ENCODE measurements around the gene CWC25.
"Not testable (repeated sequence)": the region's sequence is repeated elsewhere in the genome, so short reads cannot be mapped to it uniquely, and the experiment has no call there.

Gene CWC25

DNA sequence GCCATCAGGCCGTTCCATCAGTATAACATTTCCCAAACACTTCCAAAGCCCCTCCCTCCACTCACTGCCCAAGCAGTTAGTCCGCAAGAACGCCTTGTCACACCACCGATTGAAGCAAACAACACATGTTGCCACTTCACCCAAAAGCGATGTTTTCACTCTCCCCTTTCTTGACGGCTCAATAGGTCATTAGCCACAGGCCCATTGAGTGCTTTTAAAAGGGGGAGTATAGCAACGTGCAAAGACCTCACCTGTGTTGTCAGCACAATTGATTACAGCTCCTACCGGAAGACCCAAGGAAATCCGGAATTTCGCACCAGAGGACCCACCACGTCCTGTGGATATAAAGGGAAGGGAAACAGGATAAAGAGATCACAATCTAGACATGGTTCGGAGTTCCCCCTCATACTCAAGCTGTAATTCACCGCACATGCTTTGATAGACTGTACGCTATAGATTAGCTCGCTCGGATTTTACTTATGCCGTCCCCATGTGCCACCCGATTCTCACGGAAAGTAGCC lies 27.7 kb upstream of the CWC25 start:
- peak in 1 of 5 donors; percentile 30 for DNase-seq

DNA sequence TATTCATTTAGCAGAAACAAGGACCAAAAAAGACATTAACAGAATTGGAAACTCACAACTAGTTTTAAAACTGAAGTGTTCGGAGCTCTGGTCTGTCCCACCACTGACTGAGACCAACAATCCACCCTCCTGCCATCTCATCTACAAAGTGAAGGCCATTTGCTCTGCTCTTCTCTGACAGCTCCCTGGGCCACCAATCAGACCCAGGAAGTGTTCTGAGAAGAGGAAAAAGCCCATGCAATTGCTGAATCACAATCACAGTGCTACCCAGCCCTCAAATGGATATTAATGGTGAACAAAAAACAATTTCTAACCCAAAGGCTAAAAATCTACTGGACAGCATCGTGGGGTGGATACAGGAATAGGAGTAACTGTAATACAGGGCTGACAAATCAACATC lies 26.3 kb upstream of the CWC25 start:
- no peak for DNase-seq

DNA sequence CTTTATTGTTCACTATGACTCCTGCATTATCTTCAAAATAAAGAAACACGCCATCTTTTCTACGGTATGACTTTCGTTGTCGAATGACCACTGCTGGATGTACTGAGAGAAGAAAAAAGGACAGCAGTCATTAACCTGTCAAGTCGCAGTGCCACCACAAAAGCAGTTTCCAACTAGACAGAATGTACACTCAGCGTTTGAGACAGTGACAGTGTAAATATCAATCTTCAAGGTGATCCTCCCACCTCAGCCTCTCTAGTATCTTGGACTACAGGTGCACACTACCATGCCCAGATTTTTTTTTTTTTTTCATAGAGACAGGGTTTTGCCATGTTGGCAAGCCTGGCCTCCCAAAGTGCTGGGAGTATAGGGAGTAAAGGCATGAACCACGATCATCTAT lies 25.3 kb upstream of the CWC25 start:
- DNase-seq = no peak

DNA sequence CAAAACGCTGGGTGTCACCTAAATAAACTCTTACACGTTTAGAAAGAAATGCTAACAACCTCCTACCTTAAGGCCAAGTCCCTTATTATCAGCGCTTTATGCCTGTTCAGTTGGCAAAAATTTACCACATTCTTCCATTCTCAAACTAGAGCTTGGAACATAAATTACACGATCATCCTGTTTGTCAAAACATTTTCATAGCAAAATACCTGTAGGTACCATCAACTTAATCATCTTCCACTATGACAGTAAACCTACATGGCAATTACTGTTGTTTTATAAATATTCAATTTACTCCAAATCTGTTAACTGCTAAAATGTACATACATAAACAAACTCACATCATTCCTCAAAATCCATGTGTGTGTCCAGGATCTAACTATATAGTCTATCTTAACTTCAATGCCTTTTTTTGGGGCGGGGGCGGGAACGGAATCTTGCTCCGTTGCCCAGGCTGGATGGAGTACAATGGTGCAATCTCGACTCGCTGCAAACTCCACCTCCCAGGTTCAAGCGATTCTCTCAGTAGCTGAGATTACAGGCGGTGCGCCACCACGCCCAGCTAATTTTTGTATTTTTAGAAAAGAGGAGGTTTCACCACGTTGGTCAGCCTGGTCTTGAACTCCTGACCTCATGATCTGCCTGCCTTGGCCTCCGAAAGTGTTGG lies 24.0 kb upstream of the CWC25 start:
- DNase-seq = no peak

DNA sequence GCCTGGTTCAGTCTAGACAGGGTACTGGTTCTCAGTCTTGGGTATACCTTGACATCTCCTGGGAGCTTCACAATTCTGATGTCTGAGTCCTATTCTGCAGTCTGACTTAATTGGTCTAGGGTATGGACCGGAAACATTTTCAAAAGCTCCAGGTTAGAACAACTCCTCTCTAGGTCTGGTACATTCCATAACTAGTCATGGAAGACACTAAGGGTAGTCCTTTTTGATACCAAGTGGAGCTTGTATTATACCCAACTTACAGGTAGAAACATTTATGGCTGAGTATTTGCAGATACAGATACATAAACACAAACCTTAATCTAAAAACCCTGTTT lies 23.4 kb upstream of the CWC25 start:
- no peak for DNase-seq

DNA sequence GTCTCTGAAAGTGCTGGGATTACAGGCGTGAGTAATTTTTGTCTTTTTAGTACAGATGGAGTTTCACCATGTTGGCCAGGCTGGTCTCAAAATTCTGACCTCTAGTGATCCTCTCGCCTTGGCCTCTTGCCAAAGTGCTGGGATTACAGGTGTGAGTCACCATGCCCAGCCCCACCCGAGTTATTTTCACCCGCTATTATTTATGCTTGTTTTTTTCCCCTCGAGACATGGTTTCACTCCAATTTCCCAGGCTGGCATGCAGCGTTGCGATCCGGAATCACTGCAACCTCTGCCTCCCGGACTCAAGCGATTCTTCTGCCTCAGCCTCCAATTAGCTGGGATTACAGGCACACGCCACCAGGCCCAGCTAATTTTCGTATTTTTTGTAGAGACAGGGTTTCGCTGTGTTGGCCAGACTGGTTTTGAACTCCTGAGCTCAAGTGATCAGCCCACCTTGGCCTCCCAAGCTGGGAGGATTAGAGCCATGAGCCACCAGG lies 19.2 kb upstream of the CWC25 start:
- no peak for DNase-seq

DNA sequence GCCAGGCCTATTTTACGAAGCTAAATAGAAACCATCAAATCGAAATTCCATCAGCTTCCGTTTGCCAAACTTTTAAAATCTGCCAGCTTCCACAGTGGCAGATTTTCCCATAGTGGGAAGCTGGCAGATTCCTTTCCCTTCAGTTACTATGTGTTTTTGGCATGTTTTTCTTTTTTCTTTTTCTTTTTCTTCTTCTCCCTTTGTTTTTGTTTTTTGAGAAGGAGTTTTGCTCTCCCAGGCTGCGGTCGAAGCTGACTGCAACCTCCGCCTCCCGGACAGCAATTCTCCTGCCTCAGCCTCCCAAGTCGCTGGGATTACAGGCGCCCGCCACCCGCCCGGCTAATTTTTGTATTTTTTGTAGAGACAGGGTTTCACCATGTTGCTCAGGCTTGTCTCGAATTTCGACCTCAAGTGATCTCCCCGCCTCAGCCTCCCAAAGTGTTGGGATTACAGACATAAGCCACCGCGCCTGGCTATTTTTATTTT lies 684 bp upstream of the CWC25 start:
- DNase-seq = no peak

DNA sequence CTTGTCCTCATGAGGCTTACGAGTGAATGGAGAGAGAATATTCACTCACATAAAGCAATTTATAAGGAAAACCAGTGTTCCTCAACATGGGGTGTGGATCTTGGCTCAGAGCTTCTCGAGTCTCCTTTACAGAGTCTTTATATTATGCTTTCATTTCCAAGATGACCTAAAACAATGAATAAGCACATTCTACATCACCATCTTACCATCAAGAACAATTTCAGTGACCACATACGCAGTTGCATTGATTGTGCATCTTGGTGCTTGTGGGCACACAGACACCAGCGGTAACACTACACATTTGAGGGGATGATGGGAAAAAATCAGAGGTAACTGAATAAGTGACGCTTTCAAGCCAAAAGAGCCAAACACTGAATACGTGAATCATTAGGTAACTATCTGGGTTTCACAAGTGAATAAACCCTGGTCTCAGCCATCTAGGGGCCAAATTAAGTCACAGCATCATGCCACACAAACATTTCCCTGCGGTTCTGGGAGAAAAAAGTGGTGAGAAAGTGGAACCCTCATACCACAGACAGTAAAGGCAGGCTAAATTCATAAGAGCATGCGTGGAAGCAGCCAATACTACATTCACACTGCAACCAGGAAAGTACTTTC lies 9.4 kb downstream of the CWC25 start:
- peak in 1 of 5 donors; percentile 19 for DNase-seq

DNA sequence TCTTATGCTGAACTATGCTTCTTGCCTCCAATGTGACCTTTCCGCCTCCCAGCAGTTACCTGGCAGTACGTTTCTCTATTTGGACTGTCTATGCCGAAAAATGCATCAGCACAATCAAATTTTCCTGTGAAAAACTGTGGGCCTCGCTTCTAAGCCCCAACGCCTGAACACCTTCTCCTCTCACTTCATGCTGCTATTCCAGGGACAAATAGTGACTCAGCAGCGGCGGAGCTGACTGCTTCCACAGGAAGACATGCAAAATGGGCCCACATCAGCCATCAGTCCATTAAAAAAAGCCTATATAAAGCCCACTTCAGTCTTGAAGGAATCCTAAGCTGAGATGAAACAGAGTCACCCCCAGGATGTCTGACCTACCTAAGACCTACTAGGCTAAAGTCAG lies 15.3 kb downstream of the CWC25 start:
- no peak for DNase-seq

DNA sequence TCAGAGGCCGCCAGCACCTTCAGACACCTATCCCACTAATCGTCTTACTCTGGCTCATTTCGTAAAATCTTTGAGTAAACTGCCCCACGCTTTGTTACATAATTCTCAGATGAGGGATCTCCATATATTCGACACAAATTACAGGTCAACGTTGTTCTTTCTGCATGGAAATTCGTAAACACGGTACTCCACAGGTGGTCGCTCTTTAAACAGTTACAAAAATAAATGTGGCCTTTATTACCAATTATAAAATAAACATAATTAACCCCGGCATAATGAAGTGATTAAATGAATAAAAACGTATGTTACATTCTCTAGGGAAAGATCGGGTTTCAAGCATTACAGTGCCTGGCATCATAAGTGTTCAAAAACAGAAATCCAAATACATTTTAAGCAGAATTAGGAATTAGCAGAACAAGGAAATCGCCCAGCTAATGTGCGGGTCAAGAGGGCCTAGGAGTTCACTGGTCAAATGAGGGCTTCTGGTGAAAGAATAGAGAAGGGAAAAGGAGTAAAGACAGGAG lies 24.8 kb downstream of the CWC25 start:
- no peak for DNase-seq

DNA sequence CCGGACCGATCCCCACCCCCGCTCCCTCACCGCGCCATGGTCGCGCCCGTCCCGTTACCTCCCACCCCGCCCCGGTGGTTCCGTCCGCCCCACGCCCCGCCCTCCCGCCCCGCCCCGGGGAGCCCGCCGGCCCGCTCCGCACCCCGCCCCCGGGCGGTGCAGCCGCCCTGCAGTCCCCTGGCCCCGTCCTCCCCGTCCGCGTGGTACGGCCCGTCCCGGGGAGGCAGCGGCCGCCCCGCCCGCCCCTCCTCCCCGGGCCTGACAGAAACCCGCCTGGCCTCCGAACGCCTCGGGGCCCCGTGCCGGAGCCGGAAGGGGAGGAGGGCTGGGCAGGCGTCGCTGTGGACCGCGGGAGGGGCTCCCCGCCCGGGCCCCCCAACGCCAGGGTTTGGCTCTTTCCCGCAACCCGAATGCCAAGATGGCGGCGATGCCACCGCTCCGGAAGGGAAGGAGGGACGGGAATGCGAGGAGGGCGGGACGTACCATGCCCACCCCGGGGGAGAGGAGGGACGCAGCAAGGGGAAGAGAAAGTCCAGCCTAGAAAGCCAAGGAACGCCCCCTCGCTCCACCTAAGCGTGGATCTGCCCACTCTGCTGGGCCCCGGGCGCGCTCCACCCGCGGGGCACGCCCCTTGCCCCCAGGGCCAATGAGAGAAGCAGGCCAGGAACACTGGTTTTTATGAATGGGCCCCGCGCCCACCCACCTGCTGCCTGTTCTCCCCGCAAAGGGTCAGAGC lies 25.5 kb downstream of the CWC25 start, which contains the start of gene PIP4K2B:
PIP4K2B (minus strand) TSS at position 56 of the 736 bp plus-strand sequence. CDS start 132 bp downstream, outside the sequence.
- DNase-seq = peak; percentile 72 to 94 (median 75)

DNA sequence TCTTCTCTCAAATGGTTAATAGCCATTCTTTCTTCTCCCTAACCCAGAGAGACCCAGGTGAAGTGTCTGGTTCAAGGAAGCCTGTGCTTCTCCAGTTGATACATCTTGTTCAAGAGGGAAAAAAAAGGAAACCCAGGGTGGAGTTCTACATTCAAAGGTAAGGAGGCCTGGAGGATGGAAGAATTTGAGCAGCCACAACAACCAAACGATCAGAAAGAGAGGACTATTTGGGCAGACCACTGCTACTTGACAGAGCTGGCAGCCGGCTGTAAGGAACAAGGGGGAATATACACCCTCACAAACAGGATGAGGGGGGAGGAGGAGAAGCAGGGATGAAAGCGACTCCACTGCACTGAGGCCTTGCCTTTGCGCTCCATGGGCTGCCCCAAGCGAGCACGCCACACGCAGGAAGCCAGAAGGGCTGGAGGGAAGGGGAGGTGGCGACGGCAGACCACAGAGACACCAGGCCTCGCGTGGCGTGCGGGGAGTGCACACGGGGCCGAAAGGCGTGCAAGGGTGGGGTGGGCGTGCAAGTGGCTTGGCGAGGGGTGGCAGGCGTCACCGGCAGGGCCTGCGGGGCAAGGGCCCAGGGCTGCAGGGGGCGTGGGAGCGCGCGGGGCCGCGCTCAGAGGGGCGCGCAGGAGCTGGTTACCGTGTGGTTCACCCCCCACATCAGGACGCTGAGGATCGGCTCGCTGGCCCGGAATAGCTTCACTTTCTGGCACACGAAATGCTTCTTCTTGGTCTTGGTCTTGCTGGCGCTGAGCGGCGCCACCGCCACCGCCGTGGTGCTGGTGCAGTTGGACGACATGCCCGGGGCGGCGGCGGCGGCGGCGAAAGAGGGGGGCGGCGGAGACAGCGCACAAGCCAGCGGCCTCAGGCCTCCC lies 26.3 kb downstream of the CWC25 start:
- peak in 4 of 5 donors; percentile 32 to 73 (median 43) for DNase-seq

DNA sequence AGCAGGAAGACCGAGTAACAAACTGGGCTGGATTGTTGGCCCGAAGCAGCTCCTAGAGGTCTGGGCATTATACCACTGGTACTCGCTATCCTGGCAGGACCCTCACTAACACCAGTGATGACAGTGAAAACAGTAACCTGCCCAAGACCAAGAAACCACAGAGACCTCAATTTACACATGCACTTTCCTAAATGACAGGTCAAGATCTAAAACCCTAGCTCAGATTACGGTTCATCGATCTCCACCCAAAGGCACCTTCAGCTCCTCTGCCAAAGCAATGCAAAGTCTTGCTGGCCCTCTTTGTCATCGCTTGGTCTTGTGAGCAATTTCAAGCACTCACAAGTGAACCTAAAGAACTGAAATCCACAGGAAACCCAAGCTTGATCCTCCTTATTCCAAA lies 27.3 kb downstream of the CWC25 start:
- DNase-seq = no peak

DNA sequence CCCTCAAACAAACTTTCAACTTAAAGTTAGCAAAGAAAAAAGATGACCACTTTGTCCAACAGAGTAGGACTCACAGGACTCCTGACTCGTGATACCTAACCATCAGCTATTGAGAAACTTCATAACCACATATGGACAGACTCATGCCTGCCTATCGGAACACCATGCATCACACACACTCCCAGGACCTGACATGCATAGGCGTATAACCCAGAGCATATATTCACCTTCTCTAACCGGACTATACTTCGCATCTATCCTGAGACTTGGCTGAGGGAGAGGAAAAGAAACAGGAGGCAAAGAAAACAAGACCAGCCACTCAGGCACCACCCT lies 28.0 kb downstream of the CWC25 start:
- no peak for DNase-seq

DNA sequence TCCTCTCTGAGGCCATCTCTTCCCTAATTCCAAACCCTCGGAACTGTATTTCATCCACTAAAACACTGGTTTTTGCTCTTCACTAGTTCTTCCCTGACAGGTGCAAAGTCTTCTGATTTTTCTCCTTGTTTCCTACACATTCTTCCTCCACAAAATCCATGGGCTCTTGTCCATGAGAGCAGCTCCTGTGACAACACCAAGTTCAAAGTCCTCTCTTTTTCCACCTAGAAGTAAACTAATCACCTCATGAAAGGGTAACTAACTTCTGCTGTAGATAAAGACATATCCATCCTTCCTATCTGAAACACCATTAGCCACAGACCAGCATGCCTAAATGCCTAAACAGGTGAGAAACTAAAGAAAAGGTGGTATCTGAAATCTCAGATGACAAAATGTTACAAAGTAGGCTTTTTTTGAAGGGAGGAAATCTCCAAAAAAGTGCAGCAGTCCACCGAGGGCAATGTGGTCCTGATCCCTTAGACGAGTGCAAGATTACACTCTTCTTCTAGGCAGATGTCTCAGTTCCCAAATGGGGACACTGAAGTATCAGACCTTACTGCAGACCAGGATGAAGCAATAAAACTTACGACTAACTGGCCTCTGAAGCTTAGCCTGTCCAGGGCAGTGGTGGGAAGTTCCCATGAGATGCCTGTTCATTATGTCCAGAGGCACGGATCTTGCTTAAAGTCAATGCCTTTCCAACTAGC lies 28.5 kb downstream of the CWC25 start:
- no peak for DNase-seq

DNA sequence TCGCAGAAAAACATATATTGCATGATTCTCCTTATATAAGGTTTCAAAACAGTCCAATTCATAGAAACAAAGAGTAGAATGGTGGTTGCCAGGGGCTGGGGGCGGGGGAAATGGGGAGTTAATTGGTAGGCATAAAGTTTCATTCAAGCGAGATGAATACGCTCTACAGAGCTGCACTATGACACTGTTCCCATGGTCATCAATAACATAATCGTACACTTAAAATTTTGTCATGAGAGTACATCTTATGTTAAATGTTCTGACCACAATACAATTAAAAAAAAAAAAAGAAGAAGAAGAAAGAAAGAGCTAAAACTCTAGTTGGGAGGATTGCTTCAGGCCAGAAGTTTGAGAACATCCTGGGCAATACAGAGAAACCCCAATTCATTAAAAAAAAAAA lies 30.9 kb downstream of the CWC25 start:
- no peak for DNase-seq

DNA sequence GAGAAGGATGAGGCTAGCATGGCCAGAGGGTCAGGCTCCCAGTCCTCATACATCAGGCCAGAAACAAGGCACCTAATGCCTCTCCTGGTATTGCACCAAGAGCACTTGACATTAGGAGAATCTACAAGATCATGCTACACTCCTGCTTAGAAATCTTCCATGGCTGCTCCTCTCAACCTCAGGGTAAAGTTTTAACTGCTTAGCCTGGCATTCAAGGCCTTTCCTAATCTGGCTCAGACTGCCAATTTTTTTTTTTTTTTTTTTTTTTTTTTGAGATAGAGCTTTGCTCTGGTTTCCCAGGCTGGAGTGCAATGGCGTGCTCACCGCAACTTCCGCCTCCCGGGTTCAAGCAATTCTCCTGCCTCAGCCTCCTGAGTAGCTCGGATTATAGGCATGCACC lies 34.0 kb downstream of the CWC25 start:
- DNase-seq = no peak

DNA sequence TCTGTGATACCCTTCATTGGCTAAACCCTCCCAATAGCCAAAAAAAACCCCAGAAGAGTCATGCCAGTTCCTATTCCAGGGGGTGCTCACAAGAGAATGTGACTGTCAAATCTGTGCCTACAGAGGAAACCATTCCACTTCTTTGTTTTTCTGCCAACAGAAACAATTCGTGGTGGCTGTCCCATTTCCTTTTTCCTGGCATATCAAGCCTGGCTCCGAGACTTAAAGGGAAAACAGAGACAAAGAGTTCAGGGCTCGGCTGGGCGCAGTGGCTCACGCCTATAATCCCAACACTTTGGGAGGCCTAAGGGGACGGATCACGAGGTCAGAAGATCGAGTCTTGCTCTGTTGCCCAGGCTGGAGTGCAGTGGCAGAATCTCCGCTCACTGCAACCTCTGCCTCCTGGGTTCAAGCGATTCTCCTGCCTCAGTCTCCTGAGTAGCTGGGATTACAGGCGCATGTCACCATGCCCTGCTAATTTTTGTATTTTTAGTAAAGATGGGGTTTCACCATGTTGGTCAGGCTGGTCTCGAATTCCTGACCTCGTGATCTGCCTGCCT lies 34.9 kb downstream of the CWC25 start:
- DNase-seq = not testable (repeated sequence)

DNA sequence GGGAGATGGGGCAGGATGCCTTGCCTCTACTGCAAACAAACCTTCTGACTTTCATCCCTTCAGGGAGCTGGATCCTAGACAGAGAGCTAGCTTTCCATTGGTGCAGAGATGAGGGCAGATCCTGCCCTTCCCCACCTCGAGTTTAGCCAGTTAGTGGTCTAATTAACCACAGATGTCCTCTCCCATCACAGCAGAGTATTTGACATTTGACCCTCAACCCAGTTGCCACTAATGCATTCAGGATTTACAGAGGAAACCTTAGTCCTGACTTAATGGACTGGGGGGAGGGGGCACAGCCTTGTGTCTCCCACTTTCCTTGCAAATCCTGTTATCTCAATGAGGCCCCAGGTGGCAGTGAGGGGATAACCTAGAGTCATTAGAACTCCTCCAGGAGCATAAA lies 35.9 kb downstream of the CWC25 start:
- no peak for DNase-seq

DNA sequence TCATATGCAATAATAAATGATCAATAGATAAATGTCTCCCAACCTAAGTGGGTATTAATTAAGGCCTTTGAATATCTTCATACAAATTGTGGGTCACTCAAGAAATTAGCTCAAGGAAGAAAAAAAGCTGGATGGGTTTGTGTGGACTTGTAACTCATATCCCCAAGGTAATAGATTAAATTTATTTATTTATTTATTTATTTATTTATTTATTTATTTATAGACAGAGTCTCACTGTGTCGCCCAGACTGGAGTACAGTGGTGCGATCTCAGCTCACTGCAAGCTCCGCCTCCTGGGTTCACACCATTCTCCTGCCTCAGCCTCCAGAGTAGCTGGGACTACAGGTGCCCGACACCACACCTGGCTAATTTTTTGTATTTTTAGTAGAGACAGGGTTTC lies 37.1 kb downstream of the CWC25 start:
- not testable (repeated sequence) for DNase-seq

DNA sequence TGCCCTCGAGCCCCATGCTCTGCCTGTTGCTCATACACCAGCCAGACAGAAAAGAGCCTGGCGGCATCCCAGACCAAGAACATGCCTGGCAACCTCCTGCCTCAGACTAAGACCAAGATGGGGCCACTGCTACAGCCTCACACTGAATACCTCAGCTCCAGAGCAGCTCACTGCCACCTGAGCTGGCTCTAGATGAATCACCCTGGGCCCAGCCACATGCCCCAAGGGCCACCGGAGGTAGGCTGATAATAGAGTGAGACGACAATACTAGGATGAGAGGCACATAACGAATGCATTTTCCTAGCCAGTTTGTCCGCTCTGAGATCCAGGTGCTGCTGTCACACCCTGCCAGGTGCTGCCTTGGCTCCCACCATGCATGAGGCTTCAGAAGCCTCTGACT lies 38.7 kb downstream of the CWC25 start:
- DNase-seq = no peak

Measured in T-helper 1 cell (primary cell).